Prostate gland (tissue), 2 donors: ENCODE results near the gene TOP2B. TPM values are rescaled to one million over a fixed set of nuclear protein-coding genes. Genes with fewer than 3 reads are reported as not detected.

Source experiments
- DNase-seq: peaks from one replicate; pipeline ENCODE4 v3.0.0-alpha.2; 2019; ENCODE audit warnings: low spot score
- H3K27ac ChIP-seq, 2 donors: fragments of 200-600 bp; sonication (generic); 2 replicates each; pipeline ENCODE4 v1.5.1; 2017 to 2019
- H3K27me3 ChIP-seq: fragments of 200-600 bp; sonication (generic); replicated peaks from 2 replicates; pipeline ENCODE4 v1.5.1; 2019; ENCODE audit not compliant: insufficient read depth
- H3K36me3 ChIP-seq, 2 donors: fragments of 200-600 bp; sonication (generic); 1 replicate in 1 of 2; 2 replicates in 1 of 2; pipeline versions ENCODE4 v1.5.1 to v1.8.1; 2017 to 2019
- H3K4me1 ChIP-seq: fragments of 200-600 bp; sonication (generic); replicated peaks from 2 replicates; pipeline ENCODE4 v1.5.1; 2019
- H3K4me3 ChIP-seq, 2 donors: fragments of 200-600 bp; sonication (generic); 2 replicates each; pipeline ENCODE4 v1.5.1; 2017 to 2019
- H3K9me3 ChIP-seq: fragments of 200-600 bp; sonication (generic); 2 replicates; pipeline ENCODE4 v1.5.1; 2017
- CTCF ChIP-seq, 4 experiments: fragments of 200-600 bp in 2 of 4; fragments of 450-650 bp in 2 of 4; sonication (generic) in 2 of 4; IDR thresholded peaks; 1 replicate in 3 of 4; 2 replicates in 1 of 4; pipeline ENCODE4 v1.5.1; 2016 to 2019; ENCODE audit warnings: antibody characterized with exemption in 4 of 4, mild to moderate bottlenecking in 2 of 4, moderate library complexity in 2 of 4
- POLR2A ChIP-seq: fragments of 450-650 bp; IDR thresholded peaks from one replicate; pipeline ENCODE4 v1.6.1; 2016; ENCODE audit warnings: antibody characterized with exemption, mild to moderate bottlenecking
- POLR2AphosphoS5 ChIP-seq: sonication (generic); formaldehyde crosslinking; IDR thresholded peaks from one replicate; pipeline ENCODE4 v1.6.1; 2017; ENCODE audit warnings: antibody characterized with exemption
- WGBS: methylation state at CpG from one replicate; pipeline ENCODE4 v1.1.5; 2018; 5-methylcytosine and 5-hydroxymethylcytosine counted together
- intact Hi-C: fragments of 100-400 bp; cut with DNase I; formaldehyde crosslinking; loops from one replicate; pipeline ENCODE4 v1.14.2; 2022
- total RNA-seq, 2 donors: library from RNA; depleted of rRNA; stranded (reverse); fragments of >200 nt; gene quantifications; one replicate each; pipeline ENCODE4 v1.1.0, GENCODE V29; 2016

Gene TOP2B
- 100 to 1,000 TPM in 1 of 2 donors, 10 to 100 TPM in 1; 85.3 to 109 TPM for total RNA-seq

- no peaks in the 10 kb centered on the region for H3K9me3 ChIP-seq
- WGBS = 0% methylated on average over 33 of the region's 33 CpGs
- TF ChIP-seq POLR2AphosphoS5 = peak; percentile 96
- peak; percentile 99 for TF ChIP-seq POLR2A
- TF ChIP-seq CTCF (IDR thresholded peaks at IDR 0.05) = no peak
- peak within 1 kb of the TSS; percentile 96 to 97 for H3K27ac ChIP-seq
- intact Hi-C loops = loop anchor here (2.0 kb wide), 1 partner anchor 118 kb away; the partner anchor contains the start of gene NGLY1
- H3K27me3 ChIP-seq = no peaks in the 10 kb centered on the region
- no peaks in the 10 kb centered on the region for H3K4me1 ChIP-seq
- peak; percentile 98 for DNase-seq
- H3K36me3 ChIP-seq = no peaks in the 10 kb centered on the region
- peak within 1 kb of the TSS; percentile 80 to 85 for H3K4me3 ChIP-seq
Observed at GRCh38 chr3:25664812-25665314, at the start of gene TOP2B. Gene TOP2B, minus strand, starts transcription at chr3:25664907. Its CDS starts 610 bp downstream, at chr3:25664297.

GRCh38 chr3:25713341-25713985 lies 48.8 kb upstream of the TOP2B start:
- DNase-seq = no peak
- Histone ChIP-seq H3K4me3 (no peak overlapping the region), H3K9me3 (no peaks in the 10 kb centered on the region), H3K27ac (no peak overlapping the region), H3K27me3 (no peaks in the 10 kb centered on the region), H3K36me3 (no peaks in the 10 kb centered on the region), H3K4me1 (no peaks in the 10 kb centered on the region)
- WGBS = 69% methylated on average over 11 of the region's 11 CpGs
- intact Hi-C loops = no loop called here
- TF ChIP-seq POLR2AphosphoS5 (no peak), POLR2A (no peak), CTCF (IDR thresholded peaks at IDR 0.05) (no peak)

GRCh38 chr3:25711090-25711489 lies 46.4 kb upstream of the TOP2B start:
- Histone ChIP-seq H3K4me1 (no peaks in the 10 kb centered on the region), H3K27me3 (no peaks in the 10 kb centered on the region), H3K4me3 (no peak overlapping the region), H3K27ac (no peak overlapping the region), H3K9me3 (no peaks in the 10 kb centered on the region), H3K36me3 (no peaks in the 10 kb centered on the region)
- no peak for DNase-seq
- no peak for TF ChIP-seq CTCF (IDR thresholded peaks at IDR 0.05)
- no peak for TF ChIP-seq POLR2A
- no peak for TF ChIP-seq POLR2AphosphoS5
- WGBS = 96% methylated on average over 2 of the region's 2 CpGs
- intact Hi-C loops = no loop called here

GRCh38 chr3:25708036-25708435 lies 43.3 kb upstream of the TOP2B start:
- TF ChIP-seq POLR2AphosphoS5 (no peak), CTCF (IDR thresholded peaks at IDR 0.05) (no peak), POLR2A (no peak)
- Histone ChIP-seq H3K27ac (no peak overlapping the region), H3K4me3 (no peak overlapping the region), H3K36me3 (no peaks in the 10 kb centered on the region), H3K4me1 (no peaks in the 10 kb centered on the region), H3K27me3 (no peaks in the 10 kb centered on the region), H3K9me3 (no peaks in the 10 kb centered on the region)
- no peak for DNase-seq
- 71% methylated on average over 3 of the region's 3 CpGs for WGBS
- intact Hi-C loops = no loop called here
